ENCODE results near the gene XXYLT1. TPM values are rescaled to one million over a fixed set of nuclear protein-coding genes. Genes with fewer than 3 reads are reported as not detected.

XXYLT1 gene
- total and polyA plus RNA-seq, 3 experiments from 2014 or later: 7.9 to 10.5 (median 8.3) TPM

Other genes starting within 250 kb of the XXYLT1 start
- 10 to 100 TPM; 39.5 to 42.9 TPM for gene ACAP2, start 171.9 kb upstream of the XXYLT1 start, total RNA-seq
- 47.0 TPM for gene ACAP2, start 171.9 kb upstream of the XXYLT1 start, polyA plus RNA-seq